GM20000 (cell line): Measurements from ENCODE around the gene PIMREG.

Experiments used
- DNase-seq: peaks from one replicate; pipeline ENCODE4 v3.0.0; 2012; ENCODE audit warnings: low spot score
- CTCF ChIP-seq: IDR thresholded peaks from 2 replicates; pipeline ENCODE4 v1.5.1; 2012; ENCODE audit warnings: mild to moderate bottlenecking, control low read depth; ENCODE audit errors: extremely low read depth, missing control alignments

The PIMREG gene

GRCh38 chr17:6437956-6438355 lies 6.3 kb upstream of the PIMREG start:
- TF ChIP-seq CTCF: no peak

GRCh38 chr17:6439951-6440350 lies 4.3 kb upstream of the PIMREG start:
- no peak for TF ChIP-seq CTCF
- no peak for DNase-seq

More at GRCh38 chr17:6437956-6438355, 6.3 kb upstream of the PIMREG start:
- DNase-seq: no peak

GRCh38 chr17:6442775-6443174 lies 1.5 kb upstream of the PIMREG start:
- no peak for TF ChIP-seq CTCF
- no peak for DNase-seq

GRCh38 chr17:6444571-6445335 lies 498 bp downstream of the PIMREG start:
- no peak for TF ChIP-seq CTCF
- DNase-seq: no peak

GRCh38 chr17:6446516-6447100 lies 2.4 kb downstream of the PIMREG start:
- no peak for TF ChIP-seq CTCF
- no peak for DNase-seq

- DNase-seq: no peak
- TF ChIP-seq CTCF: no peak
These were observed 4.2 kb downstream of the PIMREG start for GRCh38 chr17:6448473-6448872.

GRCh38 chr17:6449307-6449706 lies 5.1 kb downstream of the PIMREG start:
- no peak for TF ChIP-seq CTCF
- no peak for DNase-seq
